Stimulated activated naive CD4-positive, alpha-beta T cell (primary cell): ENCODE results near the gene GALK2.

Source experiments
- DNase-seq, 6 experiments: peaks; one replicate each; lab custom pipeline; 2025; lab: John Stamatoyannopoulos, UW

Gene GALK2

DNA sequence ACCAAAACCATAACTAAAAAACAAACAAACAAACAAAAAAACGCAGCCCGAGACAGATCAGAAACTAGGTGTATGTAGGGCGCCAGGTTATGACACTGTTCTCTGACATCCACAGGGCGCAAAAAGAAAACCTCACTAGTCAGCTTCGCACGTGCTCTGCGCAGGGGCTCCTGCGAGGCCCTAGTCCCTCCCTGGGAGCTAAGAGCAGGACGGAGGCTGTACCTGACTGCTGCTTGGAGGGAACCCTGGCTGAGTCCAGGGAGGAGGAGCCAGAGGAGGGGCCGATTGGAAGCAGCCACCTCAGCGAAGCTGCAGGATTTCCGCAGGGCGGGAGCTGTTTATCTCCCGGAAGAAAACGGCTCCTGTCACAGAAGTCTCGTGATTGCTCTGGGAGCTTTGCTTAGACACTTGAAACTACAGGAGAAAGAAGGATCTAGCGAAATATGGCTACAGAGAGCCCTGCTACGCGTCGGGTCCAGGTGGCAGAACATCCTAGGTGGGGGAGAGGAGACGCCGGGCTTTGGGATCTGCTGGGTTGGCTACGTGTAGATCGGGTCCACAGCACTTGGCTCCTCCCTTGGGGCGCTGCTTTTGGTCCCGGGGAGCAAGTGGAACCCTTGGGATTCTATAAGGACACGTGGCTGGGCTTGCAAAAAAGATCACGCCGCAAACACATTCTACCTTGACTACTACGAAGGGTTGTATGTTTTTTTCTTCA is at the start of gene GALK2:
GALK2 (plus strand) TSS at position 368 of the 718 bp plus-strand sequence; CDS start at position 444, 76 bp downstream.
- peak; percentile 63 to 78 (median 72) for DNase-seq

DNA sequence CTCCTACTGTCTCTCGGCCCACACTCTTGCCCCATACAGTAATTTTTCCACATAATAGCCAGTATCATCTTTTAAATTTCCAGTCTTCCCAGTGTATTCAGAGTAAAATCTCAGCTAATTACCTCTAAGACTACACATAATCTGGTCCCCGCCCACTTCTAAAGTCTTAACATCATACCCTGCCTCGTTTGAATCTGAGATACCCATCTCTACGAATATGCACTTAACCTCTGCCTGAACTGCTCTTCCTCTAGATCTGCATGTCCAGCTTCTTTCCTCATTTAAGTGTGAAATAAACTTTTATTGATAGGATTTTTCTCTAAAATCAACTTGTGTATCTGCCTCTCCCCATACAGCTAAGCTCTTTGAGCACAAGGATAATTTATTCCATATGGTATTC is 49.2 kb upstream of the GALK2 start:
- DNase-seq = no peak

DNA sequence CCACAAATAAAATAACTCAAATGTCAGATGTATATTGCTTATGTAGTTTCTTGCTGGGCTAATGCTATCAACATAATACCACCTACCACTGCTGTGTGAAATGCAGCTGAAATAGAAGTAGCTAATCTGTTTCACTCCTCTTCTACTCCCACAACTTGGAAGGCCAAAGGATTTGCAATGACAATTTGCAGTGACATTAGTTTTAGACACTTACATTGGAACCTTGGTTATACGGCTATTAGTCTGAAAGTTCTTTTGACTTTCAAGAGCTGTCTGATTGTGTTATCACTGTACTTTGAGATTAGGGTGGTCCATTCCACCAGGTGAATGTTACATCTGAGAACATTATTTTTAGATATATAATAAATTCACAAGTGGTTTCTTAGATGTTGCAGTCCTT is 48.1 kb upstream of the GALK2 start:
- DNase-seq = no peak

DNA sequence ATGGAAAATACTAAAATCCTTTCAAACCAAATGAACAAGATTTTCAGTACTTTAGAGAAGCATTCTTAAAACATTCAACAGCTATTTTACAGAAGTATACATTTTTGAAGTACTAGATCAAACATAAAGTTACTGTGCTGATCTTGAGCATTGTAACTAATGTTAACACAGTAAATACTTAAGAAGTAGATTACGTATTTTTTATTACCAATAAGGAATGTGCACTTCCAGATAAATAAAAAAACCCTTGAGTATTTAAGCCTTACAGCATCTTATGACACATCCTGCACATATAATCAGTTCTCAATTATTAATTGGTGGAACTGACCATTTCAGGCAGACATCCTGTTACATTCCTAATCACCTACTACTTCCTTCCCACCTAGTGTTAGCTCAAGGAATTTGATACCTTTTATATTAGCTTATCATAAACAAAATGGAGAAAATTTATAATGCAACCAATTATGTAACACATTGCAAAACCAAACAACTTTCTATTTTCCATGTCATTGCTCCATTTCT is 47.4 kb upstream of the GALK2 start:
- DNase-seq = no peak

DNA sequence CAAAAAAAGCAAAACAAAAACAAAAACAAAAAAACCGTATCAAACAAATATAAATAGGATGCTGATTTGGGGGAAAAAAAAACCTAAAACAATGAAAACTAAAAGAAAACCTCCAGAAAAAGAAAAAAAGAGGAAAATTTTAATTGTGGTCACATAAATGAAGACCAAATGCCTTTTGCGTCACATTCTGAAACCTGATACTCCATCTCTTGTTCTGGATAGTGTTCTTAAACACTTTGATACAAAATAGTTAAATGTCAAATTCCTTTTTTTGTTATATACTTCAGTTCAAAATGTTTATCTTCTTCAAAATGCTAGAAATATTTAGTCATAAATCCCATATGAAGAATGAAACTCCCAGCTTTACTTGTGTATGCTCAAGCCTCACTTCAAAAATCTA is 45.7 kb upstream of the GALK2 start:
- DNase-seq = no peak

DNA sequence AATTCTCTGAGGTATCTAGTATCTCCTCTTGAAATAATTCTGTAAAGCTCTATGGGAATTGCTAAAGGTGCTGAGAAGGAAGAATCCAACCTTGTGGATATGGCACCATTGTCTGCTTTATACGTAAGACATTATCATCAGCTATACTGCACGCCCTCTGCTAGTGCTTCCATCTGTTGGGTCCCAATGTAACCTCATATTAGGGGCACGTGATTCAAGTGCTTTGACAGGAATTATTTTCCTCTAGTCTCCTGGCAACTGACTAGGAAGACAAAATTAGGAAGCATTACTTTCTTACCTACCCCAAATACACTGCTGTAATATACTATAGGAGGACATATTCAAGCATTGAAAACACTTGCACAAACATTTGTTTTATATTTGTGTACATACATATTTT is 38.6 kb upstream of the GALK2 start:
- DNase-seq = no peak

DNA sequence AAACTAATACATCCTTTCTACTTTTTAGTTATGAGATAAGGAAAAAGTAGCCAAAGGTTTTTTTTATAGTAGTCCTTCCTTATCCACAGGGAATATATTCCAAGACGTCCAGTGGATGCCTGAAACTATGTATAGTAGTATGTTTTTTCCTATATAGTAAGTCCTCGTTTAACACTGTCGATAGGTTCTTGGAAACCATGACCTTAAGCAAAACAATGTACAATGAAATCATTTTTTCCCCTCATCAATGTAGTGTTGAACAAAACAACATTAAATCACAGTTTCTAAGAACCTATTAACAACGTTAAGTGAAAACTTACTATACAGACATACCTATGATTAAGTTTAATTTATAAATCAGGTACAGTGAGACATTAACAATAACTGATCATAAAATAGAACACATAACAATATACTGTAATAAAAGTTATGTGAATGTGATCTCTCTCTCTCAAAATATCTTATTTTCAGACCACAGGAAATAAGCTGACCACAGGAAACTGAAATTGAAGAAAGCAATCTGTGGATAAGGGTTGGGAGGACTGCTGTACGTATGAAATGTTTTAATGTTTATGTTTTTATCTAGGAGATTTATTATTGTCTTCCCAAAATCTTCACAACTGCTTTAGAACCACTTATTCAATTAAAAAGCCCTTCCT is 35.2 kb upstream of the GALK2 start:
- DNase-seq = no peak

DNA sequence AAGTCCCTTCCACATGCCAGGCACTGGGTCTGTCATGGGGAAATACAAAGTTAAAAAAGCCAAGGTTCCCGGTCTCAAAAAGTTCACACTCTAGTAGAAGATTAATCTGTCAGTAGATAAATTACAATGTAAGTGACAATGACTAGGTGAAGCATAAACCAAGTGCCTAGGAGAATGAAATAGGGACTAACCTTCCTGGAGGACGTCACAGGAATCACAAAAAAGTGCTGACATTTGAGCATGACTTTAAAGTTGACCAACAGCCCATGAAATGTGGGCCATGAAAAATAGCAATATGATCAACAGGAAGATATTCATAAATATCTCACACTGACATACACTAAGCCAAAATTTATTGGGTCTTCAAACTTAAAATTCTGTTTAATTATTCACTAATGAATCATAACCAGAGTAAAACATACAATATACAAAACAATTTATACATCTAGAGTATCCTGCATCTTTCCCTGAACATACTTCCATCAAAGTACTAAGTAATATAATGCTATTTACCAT is 34.6 kb upstream of the GALK2 start:
- DNase-seq = no peak

DNA sequence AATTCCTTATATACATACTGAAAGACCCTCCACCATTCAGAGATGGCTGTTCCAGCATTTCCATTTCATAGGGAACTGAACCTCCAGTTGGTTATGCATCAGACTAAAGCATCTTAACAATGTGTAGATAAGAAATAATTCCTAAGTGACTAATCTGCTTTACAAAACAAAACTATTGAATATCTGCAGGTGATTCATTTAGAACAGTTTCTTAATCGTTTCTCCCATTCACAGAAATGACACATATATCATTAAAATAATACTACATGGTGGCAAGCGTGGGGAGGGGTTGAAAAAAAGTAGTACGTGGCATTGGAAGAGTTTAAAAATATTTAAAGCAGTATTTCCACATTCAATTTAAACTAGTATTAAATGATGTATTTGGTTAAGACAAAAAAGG is 34.1 kb upstream of the GALK2 start:
- no peak for DNase-seq

DNA sequence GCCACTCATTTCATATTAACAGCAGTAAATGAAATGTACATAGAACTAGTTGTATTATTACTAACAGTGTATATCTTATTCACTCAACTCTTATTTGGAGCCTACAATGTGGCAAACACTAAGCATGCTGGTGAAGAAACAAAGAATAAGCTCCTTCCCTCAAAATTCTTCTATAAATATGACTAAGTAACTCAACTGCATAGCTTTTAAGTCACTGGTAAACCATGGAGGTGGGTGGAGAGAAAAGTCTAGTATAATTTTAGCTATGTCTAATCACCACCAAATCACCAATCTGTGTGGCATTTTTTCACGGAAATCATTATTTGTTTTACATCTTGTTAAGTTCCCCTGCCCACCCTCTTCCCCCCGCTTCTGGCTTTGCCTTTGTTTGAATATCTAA is 32.2 kb upstream of the GALK2 start:
- no peak for DNase-seq

DNA sequence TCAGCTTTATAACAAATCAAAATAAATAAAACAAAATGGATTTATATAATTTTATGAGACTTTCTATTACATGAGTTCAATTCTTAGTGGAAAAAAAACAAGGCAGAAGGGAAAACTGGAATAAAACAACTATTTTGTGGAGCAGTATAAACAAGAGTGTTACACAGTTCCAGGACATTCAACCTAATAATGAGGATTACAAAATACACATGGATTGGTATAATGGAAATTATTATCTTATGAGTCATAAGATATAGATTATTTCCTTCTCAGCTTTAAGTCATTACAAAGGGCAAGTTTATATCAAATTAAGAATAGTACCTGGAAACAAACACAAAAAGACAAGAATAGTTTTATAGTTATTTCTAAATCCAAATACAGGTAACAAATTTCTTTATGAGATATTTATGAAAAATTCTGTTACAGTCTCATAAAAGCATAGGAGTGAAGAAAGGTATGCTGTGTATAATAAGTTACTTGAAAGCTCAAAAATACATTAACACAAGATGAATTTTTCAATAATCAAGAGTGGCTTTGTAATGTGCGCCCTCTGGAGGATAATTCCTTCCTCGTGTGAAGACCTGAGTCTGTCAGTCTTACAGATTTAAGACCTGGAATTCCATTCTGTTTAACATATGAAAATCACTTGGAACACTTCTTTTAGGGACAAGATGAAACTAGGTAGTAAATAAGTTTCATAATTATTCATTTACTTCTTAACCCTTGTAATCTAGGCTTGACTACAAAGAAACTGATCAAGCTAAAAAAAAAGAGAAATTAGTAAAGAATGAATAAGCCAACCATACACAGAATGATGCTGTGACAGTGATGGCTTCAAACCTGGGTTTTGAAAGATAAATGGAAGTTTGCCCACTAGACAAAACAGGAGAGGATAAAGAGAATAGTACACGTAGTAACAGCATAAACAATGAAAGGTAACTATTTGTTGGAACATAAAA is 24.1 kb upstream of the GALK2 start:
- peak in 4 of 6 experiments; percentile 1 to 40 (median 6) for DNase-seq

DNA sequence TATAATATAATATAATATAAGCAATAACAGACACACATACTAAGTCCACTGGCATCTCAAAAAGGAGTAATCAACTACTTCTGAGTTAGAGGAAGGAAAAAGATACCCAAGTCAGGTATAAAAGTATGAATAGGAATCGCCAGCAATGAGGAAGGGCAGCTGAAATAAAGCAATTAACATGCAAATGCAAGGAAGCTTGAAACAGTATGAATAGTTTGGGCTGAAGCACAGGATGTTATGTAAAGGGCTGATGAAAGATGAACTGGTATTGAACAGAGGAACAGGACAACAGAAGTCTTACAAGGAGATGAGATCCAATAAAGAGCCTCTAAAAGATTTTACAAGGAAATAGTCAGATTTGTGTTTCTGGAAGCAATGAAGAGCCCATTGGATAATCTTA is 21.7 kb upstream of the GALK2 start:
- DNase-seq = no peak

DNA sequence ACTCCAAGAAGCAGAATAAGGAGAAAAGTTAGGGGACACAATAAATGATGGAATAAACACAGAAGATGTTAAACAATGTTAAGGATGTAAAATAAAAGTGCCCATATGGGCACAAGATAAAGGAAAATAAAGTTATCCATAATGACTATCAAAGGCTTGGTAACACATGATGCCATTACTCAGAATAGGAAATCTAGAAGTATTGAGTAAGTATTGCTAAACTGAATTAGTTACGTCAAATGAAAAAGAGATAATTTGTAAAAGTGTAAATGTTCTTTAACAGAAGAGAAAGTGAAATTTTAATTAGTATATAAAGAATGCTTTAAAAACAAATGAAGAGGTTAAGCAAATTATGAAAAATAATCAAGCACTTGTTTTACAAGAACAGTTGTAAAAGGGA is 21.3 kb upstream of the GALK2 start:
- DNase-seq = no peak

DNA sequence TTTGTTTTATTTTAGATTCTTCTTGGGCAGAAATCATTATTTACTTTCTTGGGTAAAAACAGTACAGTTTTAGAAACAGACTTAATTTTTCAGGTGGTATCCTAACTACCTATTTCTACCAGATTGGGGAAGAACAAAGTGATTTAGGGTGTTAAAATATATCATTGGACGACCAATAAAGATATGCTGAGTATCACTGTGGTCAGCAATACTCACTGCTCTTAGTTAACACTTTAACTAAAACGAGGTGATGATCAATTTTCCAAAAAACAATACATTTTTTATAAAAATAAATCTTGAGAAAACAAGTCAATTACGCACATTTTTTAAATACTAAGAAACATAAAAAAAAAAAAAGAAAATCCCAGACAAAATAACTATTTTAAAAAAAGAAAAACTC is 18.2 kb upstream of the GALK2 start:
- no peak for DNase-seq

DNA sequence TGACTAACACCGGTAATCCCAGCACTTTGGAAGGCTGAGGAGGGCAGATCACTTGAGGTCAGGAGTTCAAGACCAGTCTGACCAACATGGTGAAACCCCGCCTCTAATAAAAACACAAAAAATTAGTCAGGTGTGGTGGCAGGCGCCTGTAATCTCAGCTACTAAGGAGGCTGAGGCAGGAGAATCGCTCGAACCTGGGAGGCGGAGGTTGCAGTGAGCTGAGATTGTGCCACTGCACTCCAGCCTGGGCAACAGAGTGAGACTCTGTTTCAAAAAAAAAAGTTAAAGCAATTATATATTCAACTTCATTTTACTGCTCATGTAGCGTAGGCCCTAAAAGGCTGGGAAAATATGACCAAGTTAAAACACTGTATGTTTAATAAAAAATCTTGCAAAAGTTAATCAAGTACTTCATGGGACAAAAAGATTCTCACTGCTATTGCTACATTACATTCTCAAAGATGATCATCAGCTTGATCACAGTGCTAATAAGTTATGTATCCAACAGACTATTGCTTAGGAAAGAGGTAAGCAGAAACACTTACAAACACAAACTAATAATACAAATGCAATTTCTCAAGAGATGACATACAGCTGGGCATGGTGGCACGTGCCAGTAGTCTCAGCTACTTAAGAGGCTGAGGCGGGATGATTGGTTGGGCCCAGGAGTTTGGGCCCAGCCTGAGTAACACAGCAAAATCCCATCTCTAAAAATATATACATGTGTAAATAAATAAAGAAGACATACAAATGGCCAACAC is 17.3 kb upstream of the GALK2 start:
- DNase-seq = no peak

DNA sequence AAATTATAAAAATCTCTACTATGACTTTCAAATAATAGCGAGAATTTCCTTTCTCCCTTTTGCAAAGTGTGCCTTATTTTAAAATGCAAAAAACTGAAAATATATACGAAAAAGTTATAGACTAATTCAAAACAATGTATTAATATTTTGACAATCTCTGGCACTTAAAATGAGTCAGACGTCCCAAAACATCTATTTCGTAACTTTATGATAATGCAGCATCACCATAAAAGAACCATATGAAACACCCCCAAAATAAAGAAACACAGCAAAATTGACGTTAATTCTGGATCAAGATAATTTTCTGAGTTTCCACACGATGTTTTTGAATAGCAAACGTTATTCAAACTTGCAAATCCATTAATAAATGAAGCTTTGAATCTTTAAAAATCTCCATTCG is 15.7 kb upstream of the GALK2 start:
- no peak for DNase-seq

DNA sequence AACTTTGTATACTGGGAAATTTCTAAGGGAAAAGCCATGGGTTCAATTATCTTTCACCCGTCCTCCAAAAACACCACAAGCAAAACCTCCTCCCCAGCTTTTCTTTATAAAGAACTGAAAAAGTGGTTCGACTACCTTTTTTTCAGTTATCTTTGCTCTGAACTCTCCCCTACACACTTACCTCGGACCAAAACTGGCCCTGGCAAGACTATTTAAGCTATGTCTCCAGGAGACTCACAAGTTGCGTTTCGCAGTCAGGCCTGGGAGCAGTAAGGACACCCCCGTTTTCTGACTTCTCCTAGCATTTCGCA is 15.3 kb upstream of the GALK2 start:
- no peak for DNase-seq

DNA sequence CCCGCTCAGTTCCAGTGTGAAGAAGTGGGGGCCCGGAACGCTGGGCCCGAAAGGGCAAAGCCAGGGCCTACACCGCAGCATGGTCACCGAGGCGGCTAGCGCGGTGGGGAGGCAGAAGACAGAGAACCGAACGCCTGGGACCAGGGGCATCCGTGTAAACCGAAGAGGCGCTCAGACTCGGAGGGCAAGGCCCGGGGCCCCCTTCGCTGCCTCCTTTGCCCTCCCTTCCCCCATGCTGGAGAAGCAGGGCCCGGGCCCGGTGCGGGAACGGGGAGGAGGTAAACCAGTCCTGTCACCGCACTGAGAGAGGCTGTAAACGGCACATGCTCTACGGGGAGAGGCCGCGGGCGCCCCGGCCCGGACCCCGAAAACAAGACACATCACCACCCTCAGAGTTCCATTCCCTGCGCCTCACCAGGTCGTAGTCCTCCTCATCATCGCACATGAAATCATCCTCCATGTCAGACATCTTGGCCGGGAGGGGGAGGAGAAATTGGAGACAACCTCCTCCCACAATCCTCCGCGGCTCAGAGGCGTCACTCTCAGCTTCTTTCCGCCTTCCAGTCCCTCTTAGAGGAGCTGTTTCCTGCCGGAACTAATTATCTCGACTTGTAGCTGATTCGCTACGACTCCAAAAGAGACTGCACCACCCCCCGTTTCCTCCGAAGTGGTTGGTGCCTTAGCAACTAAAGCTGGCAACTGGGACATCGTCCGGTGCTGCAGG is 14.8 kb upstream of the GALK2 start, which contains the start of gene COPS2:
COPS2 (minus strand) TSS at position 490 of the 724 bp plus-strand sequence; CDS start at position 469, 21 bp downstream.
- DNase-seq = peak; percentile 84 to 95 (median 94)

DNA sequence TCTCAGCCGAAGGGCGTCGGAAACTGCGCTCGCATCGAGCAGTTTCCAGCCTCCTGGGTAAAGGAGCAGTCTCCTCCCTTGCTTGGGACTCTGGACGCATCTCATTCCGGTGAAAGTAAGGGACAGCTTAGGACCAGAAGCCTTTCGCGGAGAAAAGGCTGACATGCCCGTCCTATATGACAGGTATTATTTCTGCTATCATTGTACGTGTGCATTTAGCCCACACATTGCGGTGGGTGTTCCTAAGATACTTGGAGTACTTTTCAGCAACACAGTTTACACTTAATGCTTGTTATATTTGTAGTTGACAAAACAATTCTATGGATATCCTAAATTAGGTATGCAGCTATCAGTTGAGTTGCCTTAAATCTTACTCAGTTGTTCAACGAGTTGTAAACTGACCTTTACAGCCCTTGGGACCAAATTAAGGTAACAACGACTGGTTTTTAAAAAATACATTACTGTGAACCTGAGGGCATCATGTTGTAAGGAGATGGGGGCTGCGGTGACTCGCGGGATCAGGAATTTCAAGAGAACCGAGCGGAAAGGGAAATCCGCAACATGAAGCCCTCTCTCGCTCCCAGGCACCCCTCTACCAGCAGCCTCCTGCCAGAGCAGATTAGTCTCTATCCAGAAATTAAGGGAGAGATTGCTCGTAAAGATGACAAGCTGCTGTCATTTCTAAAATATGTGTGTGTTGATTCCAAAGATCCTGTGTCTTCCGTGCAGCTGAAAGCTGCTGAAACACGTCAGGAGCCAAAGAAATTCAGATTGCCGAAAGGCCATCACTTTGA is 14.0 kb upstream of the GALK2 start:
- DNase-seq = peak in 1 of 6 experiments; percentile 8

DNA sequence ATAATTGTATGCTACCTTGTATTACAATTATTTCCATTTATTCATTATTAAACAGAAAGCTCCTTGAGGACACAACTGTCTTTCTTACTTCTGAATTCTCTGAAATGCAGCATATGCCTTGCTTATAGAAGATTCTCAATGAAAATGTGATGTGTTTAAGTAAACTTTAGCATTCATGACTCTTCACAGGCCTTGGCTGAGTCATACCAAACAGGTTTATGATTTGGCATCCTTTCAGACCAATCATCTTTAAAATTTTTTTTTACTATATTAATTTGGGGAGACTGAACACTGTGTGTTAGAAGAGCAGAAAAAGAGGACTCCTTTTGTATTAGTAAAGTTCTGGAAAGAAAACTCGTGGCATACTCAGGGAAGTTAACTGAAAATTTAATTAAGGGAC is 6.4 kb upstream of the GALK2 start:
- DNase-seq = no peak
